ENCODE data around the gene KLHL3. TPM values are rescaled to one million over a fixed set of nuclear protein-coding genes. Genes with fewer than 3 reads are reported as not detected.

Gene KLHL3
- total and polyA plus RNA-seq, 9 donors, result 2.6 to 4.8 (median 4.0) TPM

DNA sequence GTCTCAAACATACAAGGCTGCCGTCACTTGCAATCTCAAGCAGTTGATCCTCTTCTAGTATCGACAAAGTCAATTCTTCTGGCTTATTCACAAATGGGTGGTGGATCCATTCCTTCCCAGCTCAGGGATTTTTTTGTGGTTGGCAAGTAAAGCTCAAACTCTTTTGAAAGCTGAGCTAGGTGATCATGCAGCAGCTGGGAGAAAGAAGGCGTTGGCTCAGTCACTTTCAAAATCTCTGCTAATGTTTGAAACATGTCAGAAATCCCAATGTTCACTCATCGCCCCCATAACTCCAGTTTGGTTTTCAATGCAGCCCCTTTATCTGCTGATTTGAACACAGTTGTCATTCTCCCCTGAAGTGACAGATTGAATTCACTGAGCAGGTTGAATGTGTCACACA lies 22.2 kb upstream of the KLHL3 start:
- H3K9me3 ChIP-seq (replicated peaks; ENCODE audit: control insufficient read depth, low read depth, low read length), result no peaks in the 10 kb centered on the region
- DNase-seq, result no peak
- H3K4me3 ChIP-seq (ENCODE audit: low read length), result no peak overlapping the region
- 83% methylated on average over 1 of the region's 4 CpGs for WGBS (ENCODE audit: insufficient coverage)
- H3K27me3 ChIP-seq (ENCODE audit: control insufficient read depth, insufficient read depth, low read length), result no peaks in the 10 kb centered on the region
- no peak overlapping the region for H3K27ac ChIP-seq (ENCODE audit: low read length)
- H3K36me3 ChIP-seq (ENCODE audit: control insufficient read depth, insufficient read depth, low read length), result no peaks in the 10 kb centered on the region
- peaks cover 3% of the 10 kb centered on the region for H3K4me1 ChIP-seq (ENCODE audit: control insufficient read depth, insufficient read depth, low read length)

DNA sequence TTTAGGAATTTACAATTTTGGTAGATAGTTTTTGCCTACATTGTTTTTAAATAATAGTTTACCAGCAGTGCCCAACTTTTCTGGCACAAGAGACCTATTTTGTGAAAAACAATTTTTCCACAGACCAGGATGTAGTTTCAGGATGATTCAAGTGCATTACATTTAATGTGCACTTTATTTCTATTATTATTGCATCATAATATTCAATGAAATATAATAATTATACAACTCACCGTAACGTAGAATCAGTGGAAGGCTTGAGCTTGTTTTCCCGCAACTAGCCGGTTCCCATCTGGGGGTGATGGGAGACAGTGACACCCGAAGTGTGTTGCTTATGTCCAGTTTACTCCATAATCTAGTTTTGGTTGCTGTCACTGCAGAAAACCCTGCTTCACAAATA lies 21.7 kb upstream of the KLHL3 start:
- DNase-seq, result no peak
- no peaks in the 10 kb centered on the region for H3K36me3 ChIP-seq (ENCODE audit: control insufficient read depth, insufficient read depth, low read length)
- WGBS (ENCODE audit: insufficient coverage), result 94% methylated on average over 3 of the region's 5 CpGs

GRCh38 chr5:137754961-137755762 lies 19.3 kb upstream of the KLHL3 start:
- peak overlapping the region; percentile 99 for H3K4me3 ChIP-seq (ENCODE audit: low read length)
- peaks cover 3% of the 10 kb centered on the region for H3K4me1 ChIP-seq (ENCODE audit: control insufficient read depth, insufficient read depth, low read length)
- DNase-seq, result no peak
- H3K27me3 ChIP-seq (ENCODE audit: control insufficient read depth, insufficient read depth, low read length), result no peaks in the 10 kb centered on the region
- H3K27ac ChIP-seq (ENCODE audit: low read length), result peak overlapping the region; percentile 100
- H3K9me3 ChIP-seq (replicated peaks; ENCODE audit: control insufficient read depth, low read depth, low read length), result no peaks in the 10 kb centered on the region
- WGBS (ENCODE audit: insufficient coverage), result under 1% methylated on average over 23 of the region's 36 CpGs
- H3K36me3 ChIP-seq (ENCODE audit: control insufficient read depth, insufficient read depth, low read length), result no peaks in the 10 kb centered on the region

More for the DNA sequence above, 21.7 kb upstream of the KLHL3 start:
- H3K9me3 ChIP-seq (replicated peaks; ENCODE audit: control insufficient read depth, low read depth, low read length), result no peaks in the 10 kb centered on the region
- no peak overlapping the region for H3K27ac ChIP-seq (ENCODE audit: low read length)
- H3K4me3 ChIP-seq (ENCODE audit: low read length), result no peak overlapping the region
- no peaks in the 10 kb centered on the region for H3K27me3 ChIP-seq (ENCODE audit: control insufficient read depth, insufficient read depth, low read length)
- H3K4me1 ChIP-seq (ENCODE audit: control insufficient read depth, insufficient read depth, low read length), result peaks cover 3% of the 10 kb centered on the region

- Histone ChIP-seq H3K4me1 (ENCODE audit: control insufficient read depth, insufficient read depth, low read length) (peaks cover 3% of the 10 kb centered on the region), H3K27me3 (ENCODE audit: control insufficient read depth, insufficient read depth, low read length) (no peaks in the 10 kb centered on the region), H3K9me3 (replicated peaks; ENCODE audit: control insufficient read depth, low read depth, low read length) (no peaks in the 10 kb centered on the region), H3K4me3 (ENCODE audit: low read length) (peak within 1 kb of the TSS; percentile 99), H3K27ac (ENCODE audit: low read length) (peak within 1 kb of the TSS; percentile 100), H3K36me3 (ENCODE audit: control insufficient read depth, insufficient read depth, low read length) (peaks cover 2% of the 10 kb centered on the region)
- under 1% methylated on average over 79 of the region's 79 CpGs for WGBS (ENCODE audit: insufficient coverage)
- DNase-seq, result peak; percentile 99
These were observed 18.5 kb upstream of the KLHL3 start, which contains the start of gene HNRNPA0 for GRCh38 chr5:137754188-137754960. HNRNPA0 (minus strand) TSS chr5:137754363; CDS start chr5:137754066, 297 bp downstream.

DNA sequence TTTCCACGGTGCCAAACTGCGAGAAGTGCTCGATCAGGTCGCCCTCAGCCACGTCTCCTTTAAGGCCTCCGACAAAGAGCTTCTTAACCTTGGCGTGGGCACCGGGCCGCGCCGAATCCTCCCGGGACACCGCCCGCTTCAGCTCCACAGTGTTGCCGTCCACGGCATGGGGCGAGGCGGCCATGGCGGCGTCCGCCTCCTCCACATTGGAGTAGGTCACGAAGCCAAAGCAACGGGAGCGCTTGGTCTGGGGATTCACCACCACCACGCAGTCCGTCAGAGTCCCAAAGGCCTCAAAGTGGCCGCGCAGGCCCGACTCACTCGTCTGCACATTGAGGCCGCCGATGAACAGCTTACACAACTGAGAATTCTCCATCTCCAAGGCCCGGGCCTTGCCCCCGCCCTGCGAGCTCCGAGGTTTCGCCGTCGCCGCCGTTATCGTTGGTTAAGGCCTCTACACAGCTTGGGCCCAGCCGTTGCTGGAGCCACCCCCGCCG lies 17.9 kb upstream of the KLHL3 start:
- WGBS (ENCODE audit: insufficient coverage), result 0% methylated on average over 41 of the region's 45 CpGs
- peak overlapping the region; percentile 100 for H3K27ac ChIP-seq (ENCODE audit: low read length)
- peaks cover 3% of the 10 kb centered on the region for H3K36me3 ChIP-seq (ENCODE audit: control insufficient read depth, insufficient read depth, low read length)
- no peaks in the 10 kb centered on the region for H3K9me3 ChIP-seq (replicated peaks; ENCODE audit: control insufficient read depth, low read depth, low read length)
- no peaks in the 10 kb centered on the region for H3K27me3 ChIP-seq (ENCODE audit: control insufficient read depth, insufficient read depth, low read length)
- peak overlapping the region; percentile 99 for H3K4me3 ChIP-seq (ENCODE audit: low read length)
- DNase-seq, result peak; percentile 66
- H3K4me1 ChIP-seq (ENCODE audit: control insufficient read depth, insufficient read depth, low read length), result peaks cover 3% of the 10 kb centered on the region

DNA sequence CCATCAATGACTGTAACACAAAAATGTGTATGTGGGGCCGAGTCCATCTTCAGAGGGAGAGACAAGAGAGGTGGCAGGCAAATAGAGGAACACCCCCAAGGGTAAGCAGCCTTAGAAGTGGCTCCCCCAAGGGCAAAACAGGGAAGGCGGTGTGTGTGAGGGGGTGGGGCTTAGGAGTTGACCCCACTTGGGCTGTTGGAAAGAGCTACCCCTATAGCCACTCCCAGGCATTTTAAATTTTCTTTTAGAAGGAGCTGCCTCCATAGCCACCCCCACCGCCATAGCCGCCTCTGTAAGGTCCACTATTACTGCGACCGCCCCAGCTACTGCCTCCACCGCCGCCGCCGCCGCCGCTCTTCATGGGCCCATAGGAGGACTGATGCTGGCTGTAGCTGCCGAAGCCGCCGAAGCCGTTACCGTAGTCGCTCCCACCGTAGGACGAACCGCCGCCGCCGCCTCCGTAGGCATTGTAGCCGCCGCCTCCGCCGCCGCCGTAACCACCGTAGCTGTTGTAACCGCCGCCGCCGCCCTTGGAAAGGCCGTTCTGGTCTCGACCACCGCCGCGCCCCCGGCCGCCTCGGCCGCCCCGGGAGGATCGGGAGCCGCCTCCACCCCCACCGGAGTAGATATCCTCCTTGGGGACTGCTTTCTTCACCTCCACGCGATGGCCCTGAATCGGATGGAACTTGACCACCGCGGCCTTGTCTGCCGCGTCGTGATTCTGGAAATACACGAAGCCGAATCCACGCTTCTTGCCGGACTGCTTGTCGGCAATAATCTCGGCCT lies 17.2 kb upstream of the KLHL3 start:
- no peaks in the 10 kb centered on the region for H3K27me3 ChIP-seq (ENCODE audit: control insufficient read depth, insufficient read depth, low read length)
- DNase-seq, result peak; percentile 52
- whole genome bisulfite sequencing (ENCODE audit: insufficient coverage), result under 1% methylated on average over 61 of the region's 63 CpGs
- peak overlapping the region; percentile 100 for H3K27ac ChIP-seq (ENCODE audit: low read length)
- peaks cover 3% of the 10 kb centered on the region for H3K36me3 ChIP-seq (ENCODE audit: control insufficient read depth, insufficient read depth, low read length)
- H3K4me1 ChIP-seq (ENCODE audit: control insufficient read depth, insufficient read depth, low read length), result peaks cover 3% of the 10 kb centered on the region
- H3K4me3 ChIP-seq (ENCODE audit: low read length), result peak overlapping the region; percentile 99
- no peaks in the 10 kb centered on the region for H3K9me3 ChIP-seq (replicated peaks; ENCODE audit: control insufficient read depth, low read depth, low read length)

GRCh38 chr5:137751869-137752491 lies 16.1 kb upstream of the KLHL3 start:
- Histone ChIP-seq H3K36me3 (ENCODE audit: control insufficient read depth, insufficient read depth, low read length) (peaks cover 3% of the 10 kb centered on the region), H3K27ac (ENCODE audit: low read length) (peak overlapping the region; percentile 66), H3K27me3 (ENCODE audit: control insufficient read depth, insufficient read depth, low read length) (no peaks in the 10 kb centered on the region), H3K4me1 (ENCODE audit: control insufficient read depth, insufficient read depth, low read length) (peaks cover 3% of the 10 kb centered on the region), H3K4me3 (ENCODE audit: low read length) (peak overlapping the region; percentile 99), H3K9me3 (replicated peaks; ENCODE audit: control insufficient read depth, low read depth, low read length) (no peaks in the 10 kb centered on the region)
- peak; percentile 88 for DNase-seq
- WGBS (ENCODE audit: insufficient coverage), result no CpG with 5 or more reads among the region's 7 CpGs

DNA sequence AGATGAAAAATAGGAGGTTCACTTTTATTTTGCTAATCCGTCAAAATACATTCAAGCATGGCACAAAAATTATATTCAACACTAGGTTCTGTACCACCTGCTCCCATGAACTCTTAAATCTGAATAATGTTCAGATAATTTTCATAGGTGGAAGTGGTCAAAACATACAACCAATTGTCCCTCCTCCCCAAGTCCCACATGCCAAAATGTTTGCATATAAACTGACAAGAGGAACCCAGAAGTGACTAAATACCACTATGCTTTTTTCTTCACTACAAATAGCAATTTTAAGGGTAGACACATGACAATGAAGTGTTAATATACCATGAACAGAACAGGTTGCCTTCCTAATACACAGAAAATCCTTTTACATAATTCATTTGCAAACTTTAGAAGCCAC lies 14.5 kb upstream of the KLHL3 start:
- Histone ChIP-seq H3K4me3 (ENCODE audit: low read length) (no peak overlapping the region), H3K9me3 (replicated peaks; ENCODE audit: control insufficient read depth, low read depth, low read length) (no peaks in the 10 kb centered on the region), H3K27me3 (ENCODE audit: control insufficient read depth, insufficient read depth, low read length) (no peaks in the 10 kb centered on the region), H3K36me3 (ENCODE audit: control insufficient read depth, insufficient read depth, low read length) (peaks cover 3% of the 10 kb centered on the region), H3K4me1 (ENCODE audit: control insufficient read depth, insufficient read depth, low read length) (peaks cover 3% of the 10 kb centered on the region), H3K27ac (ENCODE audit: low read length) (no peak overlapping the region)
- DNase-seq, result no peak
- no CpG with 5 or more reads among the region's 1 CpG for WGBS (ENCODE audit: insufficient coverage)

- WGBS (ENCODE audit: insufficient coverage), result 100% methylated on average over 1 of the region's 2 CpGs
- no peak overlapping the region for H3K4me3 ChIP-seq (ENCODE audit: low read length)
- H3K36me3 ChIP-seq (ENCODE audit: control insufficient read depth, insufficient read depth, low read length), result peaks cover 3% of the 10 kb centered on the region
- H3K9me3 ChIP-seq (replicated peaks; ENCODE audit: control insufficient read depth, low read depth, low read length), result no peaks in the 10 kb centered on the region
- H3K4me1 ChIP-seq (ENCODE audit: control insufficient read depth, insufficient read depth, low read length), result no peaks in the 10 kb centered on the region
- no peaks in the 10 kb centered on the region for H3K27me3 ChIP-seq (ENCODE audit: control insufficient read depth, insufficient read depth, low read length)
- DNase-seq, result no peak
- H3K27ac ChIP-seq (ENCODE audit: low read length), result no peak overlapping the region
These were observed 12.0 kb upstream of the KLHL3 start for GRCh38 chr5:137747848-137748247.

All from muscle of leg (tissue), 11 donors.